ENCODE measurements around the gene PGLYRP1.

PGLYRP1 gene

DNA sequence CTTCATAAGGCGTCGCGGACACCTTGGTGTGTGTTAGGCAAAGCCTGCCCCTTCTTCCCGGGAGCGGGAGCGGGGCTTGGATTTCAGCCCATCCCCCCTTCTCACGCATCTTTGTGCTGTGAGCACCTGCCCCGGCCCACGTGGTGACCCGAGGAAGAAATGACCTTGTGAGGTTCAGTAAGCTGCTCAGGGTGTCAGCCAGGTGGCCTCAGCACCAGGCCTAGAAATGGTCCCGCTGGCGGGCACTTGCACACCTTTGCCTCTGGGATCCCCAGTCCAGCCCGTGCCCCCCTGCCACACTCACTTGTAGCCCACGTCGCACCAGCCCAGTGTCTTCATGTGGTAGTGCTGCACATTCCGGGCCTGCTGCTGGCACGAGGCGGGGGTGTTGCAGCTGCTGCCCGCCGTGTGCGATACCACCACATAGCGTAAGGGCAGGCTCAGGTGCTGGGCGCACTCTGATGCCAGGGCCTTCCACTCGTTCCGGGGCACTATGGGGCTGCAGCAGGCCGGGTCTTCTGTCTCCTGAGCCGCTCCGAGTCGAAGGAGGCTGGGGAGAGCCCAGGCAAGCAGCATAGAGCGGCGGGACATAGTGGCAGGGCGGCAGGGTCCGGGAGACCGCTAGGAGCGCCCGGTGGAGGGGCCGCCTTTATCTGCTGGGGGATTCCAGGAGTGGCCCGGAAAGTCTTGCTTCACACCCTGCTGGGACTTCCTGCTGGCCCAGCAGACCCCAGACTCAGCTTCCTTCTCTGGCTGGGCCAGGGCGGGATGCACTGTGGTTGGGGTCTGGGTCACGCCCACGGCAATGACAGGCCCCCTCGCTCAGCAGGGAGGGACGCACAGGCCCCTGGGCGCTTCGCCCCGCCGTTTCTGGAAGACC lies at the start of gene PGLYRP1:
TSS of gene PGLYRP1 (minus strand) at position 623 of the 880 bp plus-strand sequence. CDS start at position 591, 32 bp downstream.
- FAIRE-seq (no peak), DNase-seq (ENCODE audit: low spot score) (no peak)

- FAIRE-seq = peak; percentile 26
- peak; percentile 39 for DNase-seq (ENCODE audit: low spot score)
These were observed 47.0 kb upstream of the PGLYRP1 start for GRCh38 chr19:46069806-46070341.

DNA sequence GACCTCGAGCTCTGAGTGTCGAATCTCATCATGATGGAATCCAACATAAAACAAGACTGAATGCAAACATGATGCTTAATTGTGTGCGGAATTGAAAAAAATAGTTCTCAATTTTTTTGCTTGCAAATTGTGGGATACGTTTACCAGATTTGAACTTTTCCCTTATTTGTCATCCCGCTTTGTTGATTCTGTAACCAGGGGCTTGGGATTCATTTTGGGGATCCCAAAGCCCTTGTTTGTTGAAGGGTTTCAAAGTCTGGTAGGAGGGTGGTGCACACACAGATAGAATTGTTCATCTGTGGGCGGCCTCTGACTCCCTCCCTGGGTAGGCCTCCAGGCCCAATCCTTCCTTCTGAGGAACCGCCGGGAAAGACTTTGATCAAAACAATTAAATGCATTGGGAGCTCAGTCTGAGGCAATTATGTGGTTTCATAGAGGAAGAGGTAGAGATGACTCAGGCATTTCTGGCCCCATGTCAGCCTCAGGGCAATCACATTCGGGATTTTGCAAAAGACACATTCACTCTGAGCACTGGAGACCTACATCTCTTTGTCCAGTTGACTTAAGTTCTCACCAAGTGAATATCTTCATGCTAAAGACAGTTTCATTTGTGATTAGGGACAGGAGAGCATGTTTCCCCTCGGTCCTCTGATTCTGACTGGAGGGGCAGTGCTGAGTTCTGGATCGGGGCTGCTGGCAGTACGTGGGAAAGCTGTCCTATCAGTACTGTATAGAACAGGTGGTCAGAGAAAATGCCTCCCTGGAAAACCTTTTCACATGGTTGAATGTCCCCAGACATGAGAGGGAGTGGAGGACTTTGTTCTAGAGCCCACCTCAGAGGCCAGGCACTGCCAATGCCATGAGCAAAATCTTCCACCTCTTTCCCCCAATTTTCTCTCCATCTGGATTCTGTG lies 45.7 kb upstream of the PGLYRP1 start:
- peak; percentile 49 for FAIRE-seq
- DNase-seq (ENCODE audit: low spot score) = peak; percentile 49

GRCh38 chr19:46067691-46068090 lies 44.8 kb upstream of the PGLYRP1 start:
- DNase-seq (ENCODE audit: low spot score) = no peak
- FAIRE-seq = no peak

GRCh38 chr19:46066471-46066870 lies 43.6 kb upstream of the PGLYRP1 start:
- DNase-seq (ENCODE audit: low spot score) = no peak
- FAIRE-seq = no peak

DNA sequence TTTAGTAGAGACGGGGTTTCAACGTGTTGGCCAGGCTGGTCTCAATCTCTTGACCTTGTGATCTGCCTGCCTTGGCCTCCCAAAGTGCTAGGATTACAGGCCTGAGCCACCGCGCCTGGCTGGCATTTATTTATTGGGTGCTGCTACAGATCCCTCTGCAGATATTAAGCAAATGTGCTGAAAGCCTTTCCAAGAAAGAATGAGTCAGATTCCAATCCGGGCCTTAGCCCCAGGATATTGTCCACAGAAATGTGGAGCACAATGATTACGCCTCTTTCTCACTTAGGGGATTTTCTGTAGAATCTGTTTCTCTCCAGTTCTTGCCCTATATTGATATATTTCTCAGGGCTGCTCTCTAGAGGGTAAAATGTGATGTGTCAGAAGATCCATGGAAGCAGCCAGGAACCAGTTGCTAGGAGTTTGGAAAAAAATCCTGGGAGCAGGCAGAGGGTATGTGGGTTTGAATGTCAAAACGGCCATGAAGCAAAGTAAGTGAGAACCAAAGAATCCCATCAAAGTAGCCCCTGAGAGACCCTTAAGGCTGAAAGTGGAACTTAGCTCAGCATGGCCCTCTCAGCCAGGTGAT lies 42.7 kb upstream of the PGLYRP1 start:
- DNase-seq (ENCODE audit: low spot score) = no peak
- no peak for FAIRE-seq

GRCh38 chr19:46063201-46063600 lies 40.3 kb upstream of the PGLYRP1 start:
- DNase-seq (ENCODE audit: low spot score) = no peak
- no peak for FAIRE-seq

- no peak for FAIRE-seq
- no peak for DNase-seq (ENCODE audit: low spot score)
These were observed 37.2 kb upstream of the PGLYRP1 start for GRCh38 chr19:46060012-46060411.

- FAIRE-seq = no peak
- DNase-seq (ENCODE audit: low spot score) = no peak
These were observed 35.9 kb upstream of the PGLYRP1 start for GRCh38 chr19:46058778-46059177.

- FAIRE-seq = no peak
- no peak for DNase-seq (ENCODE audit: low spot score)
These were observed 33.7 kb upstream of the PGLYRP1 start for GRCh38 chr19:46056536-46056935.

- no peak for DNase-seq (ENCODE audit: low spot score)
- no peak for FAIRE-seq
These were observed 30.0 kb upstream of the PGLYRP1 start for GRCh38 chr19:46052896-46053295.

DNA sequence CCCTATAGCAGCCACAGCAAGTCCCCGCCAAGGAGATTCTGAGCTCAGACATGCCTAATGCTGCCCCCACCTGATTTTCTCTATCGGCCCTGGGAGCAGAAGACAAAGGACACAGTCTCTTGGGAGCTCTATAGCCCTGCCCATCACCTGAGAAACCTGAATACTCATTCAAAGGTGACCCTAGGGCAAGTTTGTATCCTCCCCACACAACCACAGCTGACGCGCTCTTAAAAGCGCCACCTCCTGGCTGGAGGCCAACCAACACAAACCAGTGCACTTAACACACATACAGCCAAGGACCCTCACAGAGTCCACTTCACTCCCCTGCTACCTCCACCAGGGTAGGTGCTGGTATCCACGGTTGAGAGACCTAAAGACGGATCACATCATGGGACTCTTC lies 26.7 kb upstream of the PGLYRP1 start:
- DNase-seq (ENCODE audit: low spot score) = no peak
- FAIRE-seq = no peak

GRCh38 chr19:46043519-46043918 lies 20.7 kb upstream of the PGLYRP1 start:
- no peak for FAIRE-seq

GRCh38 chr19:46042252-46042883 lies 19.5 kb upstream of the PGLYRP1 start:
- no peak for DNase-seq (ENCODE audit: low spot score)
- FAIRE-seq = no peak

More at GRCh38 chr19:46043519-46043918, 20.7 kb upstream of the PGLYRP1 start:
- DNase-seq (ENCODE audit: low spot score) = no peak

DNA sequence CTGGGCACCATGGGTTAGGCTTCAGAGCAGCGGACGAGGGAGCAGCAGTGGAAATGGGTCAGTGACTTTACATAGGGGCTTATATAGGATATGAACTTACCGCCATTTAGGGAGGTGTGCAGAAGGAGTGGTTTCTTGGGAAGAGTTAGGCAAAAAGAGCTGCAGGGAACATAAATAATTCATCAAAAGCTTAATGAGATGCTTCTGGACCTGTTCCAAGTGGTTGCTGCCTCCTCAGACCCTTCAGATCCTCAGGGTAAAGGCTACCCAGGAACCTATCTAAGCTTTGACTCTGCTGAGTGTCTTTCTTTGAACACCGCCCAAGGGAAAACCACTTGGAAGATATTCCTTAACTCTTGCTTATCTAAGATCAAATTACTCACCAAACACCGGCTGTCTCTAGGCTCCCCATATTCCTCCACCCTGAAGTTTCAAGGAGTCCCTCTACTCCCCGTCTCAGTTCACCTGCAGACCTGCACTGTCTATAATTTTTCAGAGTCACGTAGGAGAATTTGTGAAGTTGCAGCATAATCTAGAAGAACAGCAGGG lies 18.2 kb upstream of the PGLYRP1 start, which contains the start of gene IGFL4:
TSS of gene IGFL4 (minus strand) at position 51 of the 549 bp plus-strand sequence. CDS start at position 11, 40 bp downstream.
- FAIRE-seq (no peak), DNase-seq (ENCODE audit: low spot score) (no peak)

- FAIRE-seq = no peak
These were observed 17.3 kb upstream of the PGLYRP1 start for GRCh38 chr19:46040125-46040524.

DNA sequence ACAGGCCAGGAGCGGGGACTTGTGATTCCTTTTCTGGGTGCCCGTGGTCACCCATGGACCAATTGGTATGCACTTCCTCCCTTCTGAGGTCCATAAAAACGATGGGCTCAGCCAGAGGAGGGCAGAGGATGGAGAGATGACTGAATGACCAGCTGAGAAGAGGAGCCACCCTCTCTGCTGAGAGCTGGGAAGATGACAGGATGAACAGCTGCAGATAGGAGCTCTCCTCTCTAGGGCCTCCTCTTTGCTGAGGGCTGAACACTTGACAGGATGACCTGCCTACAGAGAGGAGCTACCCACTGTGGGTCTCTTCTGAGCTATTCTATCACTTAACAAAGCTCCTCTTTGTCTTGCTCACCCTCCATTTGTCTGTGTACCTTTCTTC lies 13.9 kb upstream of the PGLYRP1 start:
- FAIRE-seq = no peak
- no peak for DNase-seq (ENCODE audit: low spot score)

More at GRCh38 chr19:46040125-46040524, 17.3 kb upstream of the PGLYRP1 start:
- DNase-seq (ENCODE audit: low spot score) = no peak

DNA sequence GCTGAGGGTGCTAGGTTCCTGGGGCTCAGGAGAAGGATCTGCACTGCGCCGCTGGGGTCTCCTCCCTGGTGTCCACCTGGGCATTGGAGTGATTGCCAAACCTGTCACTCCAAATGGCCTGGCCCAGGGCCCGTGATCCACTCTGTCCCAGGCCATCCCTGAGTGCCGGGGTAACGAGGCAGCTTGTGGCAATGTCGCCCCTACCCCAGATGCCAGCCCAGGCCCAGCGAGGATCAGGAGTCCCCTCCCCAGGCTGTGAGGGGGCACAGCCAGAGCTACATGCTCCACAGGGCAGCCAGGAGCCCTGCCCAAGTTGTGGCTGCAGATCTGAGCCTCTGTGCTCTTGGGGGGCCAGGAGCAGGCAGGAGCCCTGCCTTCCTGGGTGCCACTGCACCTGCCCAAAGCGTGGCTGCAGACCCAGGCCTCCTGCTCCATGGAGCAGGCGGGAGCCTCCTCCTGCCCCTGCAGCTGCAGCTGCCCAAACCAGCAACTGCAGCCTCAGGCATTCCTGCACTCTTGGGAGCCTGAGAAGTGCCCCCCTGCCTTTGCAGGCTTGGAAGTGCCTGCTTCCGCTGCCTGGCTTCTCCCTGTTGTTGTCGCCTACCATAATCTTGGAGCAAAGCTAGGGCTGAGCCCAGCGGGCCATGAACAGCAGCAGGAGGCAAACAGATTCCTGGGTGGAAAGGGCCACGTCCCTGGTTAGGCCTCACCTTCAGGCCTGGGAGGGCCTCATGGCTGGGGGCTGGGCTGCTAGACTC lies 13.3 kb upstream of the PGLYRP1 start:
- DNase-seq (ENCODE audit: low spot score) = no peak
- no peak for FAIRE-seq

GRCh38 chr19:46035546-46035945 lies 12.7 kb upstream of the PGLYRP1 start:
- FAIRE-seq (no peak), DNase-seq (ENCODE audit: low spot score) (no peak)

- FAIRE-seq (no peak), DNase-seq (ENCODE audit: low spot score) (no peak)
These were observed 10.5 kb upstream of the PGLYRP1 start for GRCh38 chr19:46033401-46033800.

Measured in RCC 7860 (cell line).